ENCODE results near the gene ZIK1.
A peak's percentile ranks its signal among the peaks of the same experiment; 100 is the strongest.

The ZIK1 gene

GRCh38 chr19:57557659-57558058, 26.3 kb upstream of the ZIK1 start:
- Histone ChIP-seq H3K4me1 (ENCODE audit: low read length) (peaks cover 6% of the 10 kb centered on the region), H4K20me1 (ENCODE audit: insufficient read depth, low read length) (no peaks in the 10 kb centered on the region), H3K27ac (ENCODE audit: low read length) (no peak overlapping the region), H3K36me3 (replicated peaks; ENCODE audit: low read depth, low read length) (peaks cover 53% of the 10 kb centered on the region), H3K4me3 (ENCODE audit: low read length) (no peak overlapping the region), H3K9ac (ENCODE audit: low read length) (no peak overlapping the region), H2AFZ (ENCODE audit: low read depth, low read length) (no peak overlapping the region), H3K79me2 (ENCODE audit: low read length) (peaks cover 21% of the 10 kb centered on the region), H3K4me2 (ENCODE audit: low read length) (no peak overlapping the region), H3K9me3 (ENCODE audit: insufficient read depth, low read length) (peaks cover 34% of the 10 kb centered on the region), H3K27me3 (ENCODE audit: low read depth, low read length) (no peaks in the 10 kb centered on the region)
- no peak for TF ChIP-seq EZH2phosphoT487 (IDR thresholded peaks at IDR 0.05; ENCODE audit: low read depth)
- TF ChIP-seq CTCF (IDR thresholded peaks at IDR 0.05; ENCODE audit: low read depth, low read length), result no peak

DNA sequence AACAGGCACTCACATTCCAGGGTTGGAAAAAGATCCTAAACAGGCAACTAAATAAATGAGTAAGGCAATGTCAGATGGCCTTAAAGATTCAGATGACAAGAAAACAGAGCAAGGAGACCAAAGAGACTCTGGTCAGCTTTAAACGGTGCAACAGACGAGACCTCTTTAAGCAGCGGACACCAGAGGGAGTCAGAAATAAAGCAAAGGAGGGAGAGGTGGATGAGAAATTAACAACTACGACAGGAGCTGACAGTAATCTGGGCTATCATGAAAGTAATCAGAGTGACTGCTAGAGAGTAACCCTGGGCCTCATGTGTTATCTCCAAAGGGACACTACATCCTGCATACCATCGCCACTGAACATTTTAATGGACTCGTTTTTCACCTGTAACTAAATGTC, 25.4 kb upstream of the ZIK1 start:
- H3K9me3 ChIP-seq (ENCODE audit: insufficient read depth, low read length), result peaks cover 37% of the 10 kb centered on the region
- H3K27me3 ChIP-seq (ENCODE audit: low read depth, low read length), result no peaks in the 10 kb centered on the region
- H3K4me2 ChIP-seq (ENCODE audit: low read length), result peak overlapping the region; percentile 86
- H3K36me3 ChIP-seq (replicated peaks; ENCODE audit: low read depth, low read length), result peaks cover 45% of the 10 kb centered on the region
- peak overlapping the region; percentile 90 for H3K4me3 ChIP-seq (ENCODE audit: low read length)
- H2AFZ ChIP-seq (ENCODE audit: low read depth, low read length), result no peak overlapping the region
- peak overlapping the region; percentile 74; the same call in 1 of the 2 replicates for H3K9ac ChIP-seq (ENCODE audit: low read length)
- TF ChIP-seq CTCF (IDR thresholded peaks at IDR 0.05; ENCODE audit: low read depth, low read length), result no peak
- no peak for TF ChIP-seq EZH2phosphoT487 (IDR thresholded peaks at IDR 0.05; ENCODE audit: low read depth)
- H3K4me1 ChIP-seq (ENCODE audit: low read length), result peaks cover 6% of the 10 kb centered on the region
- H3K27ac ChIP-seq (ENCODE audit: low read length), result no peak overlapping the region
- H3K79me2 ChIP-seq (ENCODE audit: low read length), result peaks cover 21% of the 10 kb centered on the region
- no peaks in the 10 kb centered on the region for H4K20me1 ChIP-seq (ENCODE audit: insufficient read depth, low read length)

- Histone ChIP-seq H3K27ac (ENCODE audit: low read length) (no peak overlapping the region), H3K36me3 (replicated peaks; ENCODE audit: low read depth, low read length) (peaks cover 40% of the 10 kb centered on the region), H2AFZ (ENCODE audit: low read depth, low read length) (peak overlapping the region; percentile 93; the same call in 1 of the 2 replicates), H4K20me1 (ENCODE audit: insufficient read depth, low read length) (no peaks in the 10 kb centered on the region), H3K9me3 (ENCODE audit: insufficient read depth, low read length) (peaks cover 40% of the 10 kb centered on the region), H3K9ac (ENCODE audit: low read length) (peak overlapping the region; percentile 74), H3K4me3 (ENCODE audit: low read length) (peak overlapping the region; percentile 90), H3K4me2 (ENCODE audit: low read length) (peak overlapping the region; percentile 86), H3K79me2 (ENCODE audit: low read length) (peaks cover 21% of the 10 kb centered on the region), H3K27me3 (ENCODE audit: low read depth, low read length) (no peaks in the 10 kb centered on the region), H3K4me1 (ENCODE audit: low read length) (peaks cover 6% of the 10 kb centered on the region)
- TF ChIP-seq EZH2phosphoT487 (IDR thresholded peaks at IDR 0.05; ENCODE audit: low read depth) (no peak), CTCF (IDR thresholded peaks at IDR 0.05; ENCODE audit: low read depth, low read length) (no peak)
Measured at GRCh38 chr19:57559008-57559403, 24.9 kb upstream of the ZIK1 start.

- H3K36me3 ChIP-seq (replicated peaks; ENCODE audit: low read depth, low read length), result peaks cover 35% of the 10 kb centered on the region
- peaks cover 6% of the 10 kb centered on the region for H3K4me1 ChIP-seq (ENCODE audit: low read length)
- H3K9me3 ChIP-seq (ENCODE audit: insufficient read depth, low read length), result peaks cover 43% of the 10 kb centered on the region
- no peaks in the 10 kb centered on the region for H3K27me3 ChIP-seq (ENCODE audit: low read depth, low read length)
- peak within 1 kb of the TSS; percentile 90 for H3K4me3 ChIP-seq (ENCODE audit: low read length)
- no peak within 1 kb of the TSS for H3K27ac ChIP-seq (ENCODE audit: low read length)
- no peak for TF ChIP-seq CTCF (IDR thresholded peaks at IDR 0.05; ENCODE audit: low read depth, low read length)
- no peak for TF ChIP-seq EZH2phosphoT487 (IDR thresholded peaks at IDR 0.05; ENCODE audit: low read depth)
- H4K20me1 ChIP-seq (ENCODE audit: insufficient read depth, low read length), result no peaks in the 10 kb centered on the region
- H2AFZ ChIP-seq (ENCODE audit: low read depth, low read length), result peak within 1 kb of the TSS; percentile 93
- peak within 1 kb of the TSS; percentile 86 for H3K4me2 ChIP-seq (ENCODE audit: low read length)
- peaks cover 21% of the 10 kb centered on the region for H3K79me2 ChIP-seq (ENCODE audit: low read length)
- peak within 1 kb of the TSS; percentile 74 for H3K9ac ChIP-seq (ENCODE audit: low read length)
Measured at GRCh38 chr19:57559404-57560025, 24.4 kb upstream of the ZIK1 start, which contains the start of gene ZNF550. TSS of gene ZNF550 (minus strand) at chr19:57559863. CDS start at chr19:57559682, 181 bp downstream.

Measured in OCI-LY3 (cell line).